ENCODE results near the gene ANKRD16. TPM values are rescaled to one million over a fixed set of nuclear protein-coding genes. Genes with fewer than 3 reads are reported as not detected.

Gene ANKRD16
- total RNA-seq, 1 experiment from 2014 or later, result 9.9 TPM

GRCh38 chr10:5906651-5907050 is 17.0 kb upstream of the ANKRD16 start:
- no TSS peak for BruUV-seq (replicated peaks)
- CTCF ChIA-PET, result no interaction called here

GRCh38 chr10:5905854-5906507 is 16.3 kb upstream of the ANKRD16 start:
- Mint-ChIP-seq H3K9me3 (ENCODE audit: unreplicated experiment) (no peaks in the 10 kb centered on the region), H3K27me3 (ENCODE audit: insufficient read depth, unreplicated experiment) (no peaks in the 10 kb centered on the region), H3K4me3 (ENCODE audit: unreplicated experiment) (no peak overlapping the region), H3K4me1 (ENCODE audit: insufficient read depth, unreplicated experiment) (peaks cover 5% of the 10 kb centered on the region), H3K27ac (ENCODE audit: low read depth, unreplicated experiment) (peak overlapping the region; percentile 33), H3K36me3 (ENCODE audit: insufficient read depth, unreplicated experiment) (peaks cover 70% of the 10 kb centered on the region)
- intact Hi-C loops (cut with micrococcal nuclease), result no loop called here
- no peak for TF ChIP-seq CTCF (IDR thresholded peaks at IDR 0.05; ENCODE audit: unreplicated experiment)
- no TSS peak for BruUV-seq (replicated peaks)
- ChIA-PET CTCF (interaction anchor here (0.6 kb wide), 1 partner anchor 10 kb away, joined by 4 read pairs; no protein-coding TSS in a partner anchor), POLR2A (interaction anchor here (0.9 to 1.8 kb wide), 3 partner anchors 17 to 243 kb away, joined by 3 to 7 read pairs (median 3); partner anchors contain the start of genes ANKRD16, FBH1 and GDI2)
- DNase-seq (ENCODE audit: unreplicated experiment), result no peak

More at GRCh38 chr10:5906651-5907050, 17.0 kb upstream of the ANKRD16 start:
- DNase-seq (ENCODE audit: unreplicated experiment), result no peak
- H3K27me3 Mint-ChIP-seq (ENCODE audit: insufficient read depth, unreplicated experiment), result no peaks in the 10 kb centered on the region
- no peak overlapping the region for H3K4me3 Mint-ChIP-seq (ENCODE audit: unreplicated experiment)
- POLR2A ChIA-PET, result interaction anchor here (0.9 to 1.2 kb wide), 2 partner anchors 93 to 242 kb away, joined by 3 read pairs; partner anchors contain the start of gene GDI2
- peak overlapping the region; percentile 33 for H3K27ac Mint-ChIP-seq (ENCODE audit: low read depth, unreplicated experiment)
- intact Hi-C loops (cut with micrococcal nuclease), result no loop called here
- peaks cover 77% of the 10 kb centered on the region for H3K36me3 Mint-ChIP-seq (ENCODE audit: insufficient read depth, unreplicated experiment)
- H3K4me1 Mint-ChIP-seq (ENCODE audit: insufficient read depth, unreplicated experiment), result peaks cover 5% of the 10 kb centered on the region
- no peak for TF ChIP-seq CTCF (IDR thresholded peaks at IDR 0.05; ENCODE audit: unreplicated experiment)
- no peaks in the 10 kb centered on the region for H3K9me3 Mint-ChIP-seq (ENCODE audit: unreplicated experiment)

- CTCF ChIA-PET, result no interaction called here
Observed at GRCh38 chr10:5904227-5904626, 14.5 kb upstream of the ANKRD16 start.

More at GRCh38 chr10:5904227-5904626, 14.5 kb upstream of the ANKRD16 start:
- intact Hi-C loops (cut with micrococcal nuclease), result no loop called here
- BruUV-seq (replicated peaks), result no TSS peak
- DNase-seq (ENCODE audit: unreplicated experiment), result no peak
- POLR2A ChIA-PET, result interaction anchor here (1.4 to 1.8 kb wide), 2 partner anchors 13 to 15 kb away, joined by 5 to 7 read pairs; partner anchors contain the start of genes ANKRD16 and FBH1
- Mint-ChIP-seq H3K4me3 (ENCODE audit: unreplicated experiment) (no peak overlapping the region), H3K27ac (ENCODE audit: low read depth, unreplicated experiment) (no peak overlapping the region), H3K4me1 (ENCODE audit: insufficient read depth, unreplicated experiment) (peaks cover 5% of the 10 kb centered on the region), H3K9me3 (ENCODE audit: unreplicated experiment) (no peaks in the 10 kb centered on the region), H3K36me3 (ENCODE audit: insufficient read depth, unreplicated experiment) (peaks cover 54% of the 10 kb centered on the region), H3K27me3 (ENCODE audit: insufficient read depth, unreplicated experiment) (no peaks in the 10 kb centered on the region)
- no peak for TF ChIP-seq CTCF (IDR thresholded peaks at IDR 0.05; ENCODE audit: unreplicated experiment)

Measured in MCF 10A (cell line).